ENCODE data around the gene TSPAN9.

Gene TSPAN9

GRCh38 chr12:3150931-3151835 is 74.0 kb downstream of the TSPAN9 start:
- Histone ChIP-seq H3K9me3 (ENCODE audit: control insufficient read depth, insufficient read depth, low read length) (no peaks in the 10 kb centered on the region), H3K27me3 (ENCODE audit: control insufficient read depth, low read length) (peaks cover 7% of the 10 kb centered on the region), H3K9me2 (replicated peaks; ENCODE audit: control insufficient read depth, low read length) (no peaks in the 10 kb centered on the region), H3K4me2 (ENCODE audit: low read length) (no peak overlapping the region), H3K36me3 (ENCODE audit: control insufficient read depth, low read length) (no peaks in the 10 kb centered on the region), H4K20me1 (ENCODE audit: control insufficient read depth, insufficient read depth, low read depth, low read length) (no peaks in the 10 kb centered on the region), H3K79me2 (ENCODE audit: control insufficient read depth, low read length) (no peaks in the 10 kb centered on the region), H3K4me1 (ENCODE audit: control insufficient read depth, low read length) (no peaks in the 10 kb centered on the region), H3F3A (ENCODE audit: control insufficient read depth, insufficient read depth) (no peaks in the 10 kb centered on the region), H3K27ac (ENCODE audit: low read depth, low read length) (no peak overlapping the region), H3K4me3 (ENCODE audit: low read length) (no peak overlapping the region)
- no peak for TF ChIP-seq EZH2phosphoT487 (IDR thresholded peaks at IDR 0.05; ENCODE audit: borderline replicate concordance, low read length)
- no peak for TF ChIP-seq CTCF (IDR thresholded peaks at IDR 0.05; ENCODE audit: low read depth, low read length, poor library complexity, severe bottlenecking)

GRCh38 chr12:3152011-3152511 is 74.9 kb downstream of the TSPAN9 start:
- no peak for TF ChIP-seq EZH2phosphoT487 (IDR thresholded peaks at IDR 0.05; ENCODE audit: borderline replicate concordance, low read length)
- no peak for TF ChIP-seq CTCF (IDR thresholded peaks at IDR 0.05; ENCODE audit: low read depth, low read length, poor library complexity, severe bottlenecking)
- no peak overlapping the region for H3K4me2 ChIP-seq (ENCODE audit: low read length)
- no peaks in the 10 kb centered on the region for H3K36me3 ChIP-seq (ENCODE audit: control insufficient read depth, low read length)
- H3K9me2 ChIP-seq (replicated peaks; ENCODE audit: control insufficient read depth, low read length) = no peaks in the 10 kb centered on the region
- H3K4me3 ChIP-seq (ENCODE audit: low read length) = no peak overlapping the region
- no peaks in the 10 kb centered on the region for H4K20me1 ChIP-seq (ENCODE audit: control insufficient read depth, insufficient read depth, low read depth, low read length)
- H3K27me3 ChIP-seq (ENCODE audit: control insufficient read depth, low read length) = peaks cover 7% of the 10 kb centered on the region
- no peaks in the 10 kb centered on the region for H3K79me2 ChIP-seq (ENCODE audit: control insufficient read depth, low read length)
- H3K27ac ChIP-seq (ENCODE audit: low read depth, low read length) = no peak overlapping the region
- no peaks in the 10 kb centered on the region for H3K4me1 ChIP-seq (ENCODE audit: control insufficient read depth, low read length)
- no peaks in the 10 kb centered on the region for H3K9me3 ChIP-seq (ENCODE audit: control insufficient read depth, insufficient read depth, low read length)
- no peaks in the 10 kb centered on the region for H3F3A ChIP-seq (ENCODE audit: control insufficient read depth, insufficient read depth)

- no peaks in the 10 kb centered on the region for H3F3A ChIP-seq (ENCODE audit: control insufficient read depth, insufficient read depth)
- H3K4me3 ChIP-seq (ENCODE audit: low read length) = no peak overlapping the region
- no peaks in the 10 kb centered on the region for H3K4me1 ChIP-seq (ENCODE audit: control insufficient read depth, low read length)
Observed at GRCh38 chr12:3152892-3153291, 75.7 kb downstream of the TSPAN9 start.

More at GRCh38 chr12:3152892-3153291, 75.7 kb downstream of the TSPAN9 start:
- no peak for TF ChIP-seq CTCF (IDR thresholded peaks at IDR 0.05; ENCODE audit: low read depth, low read length, poor library complexity, severe bottlenecking)
- TF ChIP-seq EZH2phosphoT487 (IDR thresholded peaks at IDR 0.05; ENCODE audit: borderline replicate concordance, low read length) = no peak
- Histone ChIP-seq H3K9me2 (replicated peaks; ENCODE audit: control insufficient read depth, low read length) (no peaks in the 10 kb centered on the region), H3K27me3 (ENCODE audit: control insufficient read depth, low read length) (peaks cover 7% of the 10 kb centered on the region), H4K20me1 (ENCODE audit: control insufficient read depth, insufficient read depth, low read depth, low read length) (no peaks in the 10 kb centered on the region), H3K4me2 (ENCODE audit: low read length) (no peak overlapping the region), H3K9me3 (ENCODE audit: control insufficient read depth, insufficient read depth, low read length) (no peaks in the 10 kb centered on the region), H3K36me3 (ENCODE audit: control insufficient read depth, low read length) (no peaks in the 10 kb centered on the region), H3K79me2 (ENCODE audit: control insufficient read depth, low read length) (no peaks in the 10 kb centered on the region), H3K27ac (ENCODE audit: low read depth, low read length) (no peak overlapping the region)

All from DOHH2 (cell line).